Activated CD4-positive, CD25-positive, alpha-beta regulatory T cell treated with anti-CD3 and anti-CD28 coated beads, Interleukin-2, amount 50 U/mL, for 72 hours (primary cell): ENCODE measurements around the gene MYBPC1.
"Not testable (repeated sequence)": the region's sequence is repeated elsewhere in the genome, so short reads cannot be mapped to it uniquely, and the experiment has no call there.

ENCODE experiments used
- DNase-seq: peaks from one replicate; pipeline ENCODE4 v3.0.0; 2021

MYBPC1 gene

GRCh38 chr12:101594700-101595099 lies at the start of gene MYBPC1:
MYBPC1 (plus strand) TSS chr12:101594971; CDS start chr12:101595071, 100 bp downstream.
- no peak for DNase-seq

GRCh38 chr12:101551362-101552114 lies 43.2 kb upstream of the MYBPC1 start:
- DNase-seq, result no peak

- no peak for DNase-seq
Measured at GRCh38 chr12:101552277-101552676, 42.5 kb upstream of the MYBPC1 start.

GRCh38 chr12:101557094-101557493 lies 37.7 kb upstream of the MYBPC1 start:
- DNase-seq, result no peak

- DNase-seq, result not testable (repeated sequence)
Measured at GRCh38 chr12:101558726-101559125, 36.0 kb upstream of the MYBPC1 start.

GRCh38 chr12:101563212-101563611 lies 31.6 kb upstream of the MYBPC1 start:
- no peak for DNase-seq

GRCh38 chr12:101564912-101565311 lies 29.9 kb upstream of the MYBPC1 start:
- no peak for DNase-seq

- no peak for DNase-seq
Measured at GRCh38 chr12:101566318-101566717, 28.5 kb upstream of the MYBPC1 start.

GRCh38 chr12:101567918-101568317 lies 26.9 kb upstream of the MYBPC1 start:
- no peak for DNase-seq

GRCh38 chr12:101570047-101570446 lies 24.7 kb upstream of the MYBPC1 start:
- no peak for DNase-seq

GRCh38 chr12:101571105-101571504 lies 23.7 kb upstream of the MYBPC1 start:
- DNase-seq, result no peak

GRCh38 chr12:101573743-101574142 lies 21.0 kb upstream of the MYBPC1 start:
- no peak for DNase-seq

- no peak for DNase-seq
Measured at GRCh38 chr12:101578417-101578816, 16.4 kb upstream of the MYBPC1 start.

- DNase-seq, result no peak
Measured at GRCh38 chr12:101581190-101581589, 13.6 kb upstream of the MYBPC1 start.

GRCh38 chr12:101582937-101583336 lies 11.8 kb upstream of the MYBPC1 start:
- DNase-seq, result no peak

- no peak for DNase-seq
Measured at GRCh38 chr12:101590383-101590782, 4.4 kb upstream of the MYBPC1 start.

GRCh38 chr12:101591781-101592180 lies 3.0 kb upstream of the MYBPC1 start:
- no peak for DNase-seq

- DNase-seq, result no peak
Measured at GRCh38 chr12:101592448-101592847, 2.3 kb upstream of the MYBPC1 start.

GRCh38 chr12:101592921-101593320 lies 1.9 kb upstream of the MYBPC1 start:
- no peak for DNase-seq

GRCh38 chr12:101596172-101596571 lies 1.4 kb downstream of the MYBPC1 start:
- no peak for DNase-seq

- no peak for DNase-seq
Measured at GRCh38 chr12:101597164-101597563, 2.4 kb downstream of the MYBPC1 start.

GRCh38 chr12:101598483-101598882 lies 3.7 kb downstream of the MYBPC1 start:
- no peak for DNase-seq

- no peak for DNase-seq
Measured at GRCh38 chr12:101599311-101599710, 4.5 kb downstream of the MYBPC1 start.

GRCh38 chr12:101599771-101600484 lies 5.2 kb downstream of the MYBPC1 start:
- DNase-seq, result no peak
